GM18517 (cell line): ENCODE measurements around the gene USP31.
"Not testable (repeated sequence)": the region's sequence is repeated elsewhere in the genome, so short reads cannot be mapped to it uniquely, and the experiment has no call there.

Source experiments
- ATAC-seq: cut with Tn5 transposase; IDR thresholded peaks from one replicate; pipeline ENCODE4 v1.9.1; 2021; ENCODE audit warnings: mild to moderate bottlenecking, moderate library complexity; ENCODE audit not compliant: unreplicated experiment

The USP31 gene

GRCh38 chr16:23101012-23101550 lies 48.2 kb downstream of the USP31 start:
- no peak for ATAC-seq

GRCh38 chr16:23096450-23096849 lies 52.8 kb downstream of the USP31 start:
- not testable (repeated sequence) for ATAC-seq

- not testable (repeated sequence) for ATAC-seq
Observed at GRCh38 chr16:23094136-23094535, 55.1 kb downstream of the USP31 start.

- ATAC-seq, result no peak
Observed at GRCh38 chr16:23092801-23093117, 56.5 kb downstream of the USP31 start.

GRCh38 chr16:23092072-23092800 lies 57.0 kb downstream of the USP31 start:
- ATAC-seq, result no peak

GRCh38 chr16:23089111-23089510 lies 60.1 kb downstream of the USP31 start:
- no peak for ATAC-seq

GRCh38 chr16:23088018-23088417 lies 61.2 kb downstream of the USP31 start:
- ATAC-seq, result no peak

GRCh38 chr16:23085949-23086348 lies 63.3 kb downstream of the USP31 start:
- ATAC-seq, result no peak

- no peak for ATAC-seq
Observed at GRCh38 chr16:23082161-23082788, 67.0 kb downstream of the USP31 start.

- no peak for ATAC-seq
Observed at GRCh38 chr16:23081675-23082119, 67.6 kb downstream of the USP31 start.

GRCh38 chr16:23080747-23081146 lies 68.5 kb downstream of the USP31 start:
- no peak for ATAC-seq

- no peak for ATAC-seq
Observed at GRCh38 chr16:23080329-23080728, 68.9 kb downstream of the USP31 start.

- no peak for ATAC-seq
Observed at GRCh38 chr16:23079675-23080301, 69.5 kb downstream of the USP31 start.

GRCh38 chr16:23074423-23074822 lies 74.8 kb downstream of the USP31 start:
- no peak for ATAC-seq

GRCh38 chr16:23072769-23073549 lies 76.3 kb downstream of the USP31 start:
- no peak for ATAC-seq

- no peak for ATAC-seq
Observed at GRCh38 chr16:23072084-23072599, 77.1 kb downstream of the USP31 start.

GRCh38 chr16:23071196-23072083 lies 77.8 kb downstream of the USP31 start:
- no peak for ATAC-seq

- ATAC-seq, result no peak
Observed at GRCh38 chr16:23069844-23070243, 79.4 kb downstream of the USP31 start.

- ATAC-seq, result no peak
Observed at GRCh38 chr16:23068079-23068736, 81.0 kb downstream of the USP31 start.
